ENCODE results near the gene AOPEP.

Gene AOPEP

DNA sequence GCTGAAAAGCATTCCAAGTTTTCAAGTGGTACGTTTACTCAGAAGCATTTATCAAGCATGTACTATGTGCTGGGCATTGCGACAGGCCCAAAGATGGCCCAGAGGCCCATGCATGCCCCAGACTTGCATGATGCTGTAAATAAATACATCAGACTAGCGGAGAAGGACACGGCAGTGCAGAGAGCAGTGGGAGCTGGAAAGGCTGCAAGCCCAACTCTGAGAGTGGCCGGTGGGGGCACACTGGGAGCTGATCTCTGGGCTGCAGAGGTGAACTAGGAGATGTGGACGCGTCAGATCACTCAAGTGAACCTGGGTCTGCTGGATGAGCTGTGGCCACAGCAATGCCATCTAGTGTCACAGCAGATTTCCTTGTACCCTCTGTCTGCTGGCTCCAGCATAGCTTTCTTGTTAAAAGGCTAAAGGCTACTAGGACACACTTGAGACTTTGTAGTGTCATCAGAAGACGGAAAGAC, 344.1 kb downstream of the AOPEP start:
- DNase-seq = no peak

DNA sequence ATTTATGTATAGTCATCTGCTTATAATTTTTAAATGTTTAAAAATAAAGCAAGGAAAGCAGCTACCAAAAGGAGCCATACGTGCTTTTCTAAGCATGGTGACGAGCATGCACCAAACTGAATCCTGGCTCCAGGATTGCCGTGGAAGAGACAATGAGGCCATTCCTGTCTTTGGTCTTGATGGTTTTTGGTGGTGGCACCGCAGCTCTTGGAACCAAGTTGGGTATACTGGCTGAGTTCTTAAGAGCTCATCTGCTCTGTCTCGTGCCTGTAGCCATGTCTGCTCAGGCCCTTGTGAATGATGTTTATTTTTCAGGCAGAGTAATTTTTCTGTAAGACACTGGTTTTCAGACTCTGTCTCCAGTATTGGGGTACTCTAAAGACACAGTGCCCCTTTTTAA, 345.0 kb downstream of the AOPEP start:
- no peak for DNase-seq

DNA sequence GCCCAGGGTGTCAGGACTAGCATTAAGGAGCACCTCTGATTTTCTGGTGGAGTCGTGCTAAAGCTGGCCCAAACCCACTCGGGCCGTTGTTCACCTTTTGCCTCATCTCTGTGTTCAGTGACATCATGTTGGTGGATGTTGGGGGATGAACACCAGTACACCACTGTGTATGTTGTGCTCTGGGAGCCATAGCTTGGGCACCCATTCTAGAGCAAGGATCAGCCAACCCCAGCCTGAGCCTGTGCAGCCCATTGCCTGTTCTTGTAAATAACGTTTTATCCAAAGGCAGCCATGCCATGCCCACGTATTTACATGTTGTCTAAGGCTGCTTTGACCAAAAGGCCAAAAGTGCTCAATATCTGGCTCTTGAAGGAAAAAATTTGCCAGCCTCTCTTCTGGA, 345.4 kb downstream of the AOPEP start:
- no peak for DNase-seq

DNA sequence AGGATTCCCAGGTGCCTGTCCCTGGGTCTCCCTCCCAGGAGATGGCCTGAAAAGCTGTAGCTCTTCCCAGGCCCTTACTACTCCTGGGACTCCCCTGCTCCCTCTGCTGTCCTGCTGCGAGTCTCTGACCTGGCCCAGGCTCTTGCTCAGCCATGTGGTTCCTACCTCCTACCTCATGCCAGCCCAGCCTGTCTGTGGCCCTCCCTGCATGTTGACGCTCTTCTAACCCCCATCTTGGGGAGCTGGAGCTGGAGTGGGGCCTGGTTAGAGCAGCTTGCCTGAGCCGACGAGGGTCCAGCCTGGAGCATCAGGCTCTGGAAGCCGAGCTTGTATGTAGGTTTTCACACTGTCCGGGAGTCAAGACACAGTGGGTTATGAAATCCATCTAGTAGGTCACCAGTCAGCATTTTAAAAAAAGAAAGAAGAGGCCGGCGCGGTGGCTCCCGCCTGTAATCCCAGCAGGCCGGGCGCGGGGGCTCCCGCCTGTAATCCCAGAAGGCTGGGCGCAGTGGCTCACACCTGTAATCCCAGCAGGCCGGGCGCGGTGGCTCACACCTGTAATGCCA, 346.6 kb downstream of the AOPEP start:
- DNase-seq = no peak

DNA sequence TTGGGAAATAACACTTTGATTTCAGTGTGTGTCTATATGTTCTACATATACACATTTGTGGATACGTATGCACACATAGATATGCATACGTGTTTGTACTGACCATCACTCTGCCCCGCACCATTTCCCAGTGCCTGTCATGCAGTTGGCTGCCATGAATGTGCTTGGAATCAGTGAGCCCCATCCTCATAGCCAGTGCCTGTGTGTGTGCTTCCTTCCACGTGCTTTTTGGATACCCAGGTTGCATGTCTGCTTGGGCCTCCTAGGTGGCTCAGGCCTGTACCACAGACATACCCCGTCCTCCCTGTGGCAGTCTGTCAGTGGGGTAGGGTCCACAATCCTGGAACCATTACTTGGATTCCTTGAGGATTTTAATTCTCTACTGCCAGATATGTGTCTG, 347.4 kb downstream of the AOPEP start:
- no peak for DNase-seq

DNA sequence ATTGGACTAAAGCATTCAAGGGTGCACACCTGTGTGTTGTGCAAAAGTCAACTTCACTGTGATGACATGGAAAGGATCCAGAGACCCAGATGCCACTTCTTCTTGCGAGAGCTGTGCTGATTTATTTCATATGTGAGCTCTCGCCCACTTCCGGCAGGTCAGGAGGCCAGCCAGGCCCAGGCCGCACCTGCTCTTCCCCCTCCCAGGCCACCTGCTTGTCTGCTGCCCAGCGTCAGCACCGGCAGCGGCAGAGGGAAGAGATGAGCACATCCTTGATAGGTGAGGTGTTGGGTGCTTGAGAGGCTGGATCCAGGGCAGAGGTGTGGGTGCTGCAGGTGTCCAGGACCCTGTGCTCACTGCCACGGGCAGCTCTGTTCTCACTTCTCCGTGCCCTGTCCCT, 348.1 kb downstream of the AOPEP start:
- DNase-seq = no peak

DNA sequence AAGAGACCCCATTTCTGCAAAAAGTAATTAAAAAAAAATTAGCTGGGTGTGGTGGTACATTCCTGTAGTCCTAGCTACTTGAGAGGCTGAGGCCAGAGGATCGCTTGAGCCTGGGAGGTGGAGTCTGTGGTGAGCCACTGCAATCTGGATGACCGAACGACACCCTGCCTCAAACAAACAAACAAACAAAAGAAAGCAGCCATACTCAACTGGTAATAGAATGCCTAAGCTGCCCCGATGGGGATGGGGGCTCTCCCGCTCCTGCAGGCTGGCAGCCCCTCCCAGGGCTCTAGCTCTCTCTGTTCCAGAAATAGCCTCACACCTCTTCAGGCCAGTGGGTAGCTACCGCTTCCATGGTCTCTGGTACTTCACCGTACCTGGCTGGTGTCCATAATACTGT, 349.2 kb downstream of the AOPEP start:
- DNase-seq = no peak

DNA sequence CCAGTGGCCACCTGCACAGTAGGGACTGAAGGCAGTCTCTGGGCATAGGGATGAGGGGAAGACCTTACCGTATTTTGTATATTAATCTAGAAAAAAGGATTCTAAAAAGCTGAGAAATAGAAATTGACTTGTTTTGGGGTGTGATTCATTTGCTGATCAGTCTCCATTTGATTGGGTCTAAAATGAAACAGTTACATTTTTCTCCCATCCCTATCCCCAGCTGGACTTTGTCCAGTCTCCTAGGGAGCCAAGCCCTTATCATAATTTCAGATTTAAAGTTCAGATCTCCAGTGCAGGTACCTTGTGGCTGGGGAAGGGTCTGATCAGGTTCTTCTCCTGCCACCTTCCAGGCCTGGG, 350.2 kb downstream of the AOPEP start:
- no peak for DNase-seq

DNA sequence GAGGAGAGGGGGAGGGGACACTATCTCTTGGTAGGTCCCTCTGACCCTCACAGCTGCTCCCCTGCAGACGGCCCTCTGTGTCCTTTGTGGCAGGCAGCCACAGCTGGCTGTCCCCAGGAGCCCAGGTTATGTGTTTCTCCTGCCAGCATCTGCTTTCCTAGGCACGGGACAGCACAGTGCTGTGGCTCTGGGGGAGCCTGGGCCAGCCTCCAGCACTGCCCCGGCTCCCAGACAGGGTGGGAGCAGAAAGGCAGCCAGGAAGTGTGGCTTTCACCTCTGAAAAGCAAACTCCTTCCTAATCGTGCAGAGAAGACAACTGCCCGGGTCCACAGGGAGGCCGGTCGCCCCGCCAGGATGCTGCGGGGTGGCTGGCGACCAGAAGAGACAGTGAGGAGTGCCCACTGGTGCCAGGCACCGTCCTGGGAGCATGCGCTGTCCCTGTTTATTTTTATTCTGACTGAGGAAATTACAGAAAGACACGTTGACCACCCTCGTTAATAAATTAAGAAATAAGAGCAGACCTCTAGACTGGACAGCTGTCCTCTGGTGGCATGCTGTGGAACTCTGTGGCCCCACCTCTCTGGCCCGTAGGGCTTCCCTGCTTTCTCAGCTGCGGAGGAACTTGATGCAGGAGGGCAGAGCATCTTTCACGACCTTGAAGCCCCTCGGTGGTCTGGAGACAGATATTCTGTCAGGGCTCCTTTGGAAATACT, 350.7 kb downstream of the AOPEP start:
- DNase-seq = no peak

DNA sequence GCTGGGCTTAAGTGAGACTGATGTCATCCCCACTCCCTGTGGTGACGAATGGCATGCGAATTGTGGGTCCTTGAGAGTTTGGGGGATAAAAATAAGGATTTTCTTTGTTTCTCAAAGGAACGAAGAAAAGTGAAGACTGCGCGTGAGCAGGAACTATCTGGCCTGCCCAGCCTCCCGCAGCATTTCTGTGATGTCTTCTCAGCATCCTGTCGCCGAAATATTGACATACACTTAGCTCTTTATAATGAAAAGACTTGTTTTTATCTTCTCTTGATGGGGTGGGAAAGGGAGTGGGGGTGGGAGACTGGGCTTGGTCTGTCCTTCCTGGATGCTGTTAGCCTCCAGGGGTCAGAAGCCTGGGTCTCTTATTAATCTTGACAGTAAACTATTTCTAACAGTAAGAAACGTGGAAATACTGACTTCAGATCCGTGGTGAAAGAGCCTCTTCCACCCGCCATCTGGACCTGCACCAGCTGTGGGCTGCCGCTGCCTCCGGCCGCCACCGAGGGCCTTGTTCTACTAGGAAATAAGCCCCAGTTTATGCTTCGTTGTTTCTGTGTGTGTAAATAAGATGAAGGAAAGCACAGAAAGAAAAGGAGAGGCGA, 351.4 kb downstream of the AOPEP start:
- no peak for DNase-seq

DNA sequence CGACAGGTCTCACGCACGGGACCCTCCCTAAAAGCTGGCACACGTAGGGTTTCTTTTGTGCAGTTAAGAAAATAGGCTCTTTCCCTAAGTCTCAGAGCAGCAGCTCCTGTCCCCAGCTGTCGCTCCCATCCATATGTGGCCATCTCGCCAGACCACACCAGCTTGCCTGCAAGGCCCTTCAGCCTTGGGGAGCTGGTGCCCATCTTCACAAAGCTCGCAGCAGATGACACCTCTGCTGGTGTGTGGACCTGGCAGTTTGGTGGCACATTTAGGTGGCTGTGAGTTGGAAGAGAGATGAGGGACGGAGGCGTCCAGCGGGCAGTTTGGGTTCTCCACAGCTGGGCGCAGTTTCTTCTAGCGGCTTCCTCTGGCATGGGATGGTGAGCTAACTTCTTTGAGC, 352.0 kb downstream of the AOPEP start:
- DNase-seq = no peak

DNA sequence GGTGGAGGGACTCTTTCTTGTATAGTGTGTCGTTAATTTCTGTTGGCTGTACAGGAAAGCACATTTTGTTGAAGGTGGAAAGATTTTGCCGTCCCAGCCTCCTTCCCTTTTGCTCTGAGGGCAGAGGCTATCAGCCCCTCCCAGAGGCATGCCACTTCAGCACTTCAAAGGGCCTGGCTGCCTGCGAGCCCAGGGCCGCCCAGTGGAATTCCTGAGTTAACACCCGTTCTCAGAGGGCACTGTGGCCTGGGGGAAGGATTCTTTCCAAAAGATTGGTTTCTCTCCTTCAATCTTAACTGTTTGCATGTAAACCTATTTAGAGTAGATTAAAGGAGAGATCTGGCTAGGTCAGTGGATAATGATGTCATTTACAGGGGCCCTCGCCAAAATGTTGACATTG, 352.4 kb downstream of the AOPEP start:
- no peak for DNase-seq

DNA sequence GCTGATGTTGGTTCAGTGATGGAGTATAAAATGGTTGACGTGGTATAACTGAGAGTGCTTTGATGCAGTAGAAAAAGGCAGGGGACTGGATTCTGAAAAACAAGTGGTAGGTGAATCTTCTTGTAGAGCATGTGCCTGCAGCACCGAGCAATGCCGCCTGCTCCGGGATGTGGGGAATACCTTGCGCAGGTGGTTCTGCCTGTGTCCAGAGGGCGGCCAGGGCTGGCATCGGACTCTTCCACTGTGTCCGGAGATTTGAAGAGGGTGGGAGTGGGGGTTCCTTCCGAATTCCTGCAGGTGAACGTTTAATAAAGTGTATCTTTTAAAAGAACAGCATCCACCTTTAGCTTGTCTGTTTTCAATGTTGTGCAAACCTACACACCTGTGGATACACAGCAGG, 353.0 kb downstream of the AOPEP start:
- DNase-seq = no peak

DNA sequence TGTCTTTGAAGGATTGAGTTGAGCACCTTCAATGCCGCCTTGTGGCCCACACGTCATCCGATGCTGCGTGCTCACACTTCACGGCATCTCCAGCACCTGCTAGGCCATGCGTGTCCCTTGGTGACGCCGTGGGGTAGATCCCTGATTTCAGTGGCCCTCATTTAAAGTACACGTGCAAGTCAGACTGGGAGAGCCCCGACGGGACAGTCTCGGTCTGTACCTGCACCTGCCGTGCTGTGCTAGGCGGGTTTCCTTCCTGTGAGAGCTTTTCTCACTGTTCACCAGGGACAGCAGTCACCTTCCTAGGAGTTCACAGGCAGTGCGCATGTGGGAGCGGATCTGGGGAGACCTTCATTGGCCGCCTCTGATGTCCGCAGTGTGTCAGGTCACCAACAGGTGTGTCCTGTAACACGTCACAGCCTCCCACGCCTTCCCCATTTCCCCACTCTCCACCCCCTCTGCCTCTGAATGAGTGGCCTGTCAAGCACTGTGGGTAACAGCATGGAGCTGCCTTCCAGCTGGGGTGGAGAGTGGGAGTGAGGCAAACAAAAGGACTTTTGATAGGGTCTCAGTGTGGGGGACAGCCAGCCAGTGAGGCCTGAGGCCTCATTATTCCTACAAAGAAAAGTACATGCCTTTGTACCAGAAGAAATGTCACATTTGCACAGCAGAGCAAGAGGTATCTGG, 354.6 kb downstream of the AOPEP start:
- DNase-seq = no peak

DNA sequence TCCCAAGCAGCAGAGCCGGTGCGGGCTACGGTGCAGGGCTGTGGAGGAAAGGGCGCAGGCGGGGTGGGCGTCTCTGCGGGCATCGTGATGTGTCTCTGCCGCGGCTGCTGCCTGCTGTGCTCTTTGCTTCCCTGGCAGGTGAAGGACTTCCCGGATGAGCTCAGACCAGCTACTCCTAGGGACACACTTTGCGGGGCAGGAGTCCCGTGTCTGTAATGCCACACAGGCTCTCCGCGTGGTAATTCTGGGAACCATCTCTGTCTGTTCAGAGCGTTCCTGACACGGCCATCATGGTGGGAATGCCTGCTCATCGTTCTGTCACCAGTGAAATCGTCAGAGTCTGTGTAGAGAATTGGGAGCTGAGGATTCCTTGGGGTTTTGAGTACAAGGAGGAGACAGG, 355.5 kb downstream of the AOPEP start:
- DNase-seq = no peak

DNA sequence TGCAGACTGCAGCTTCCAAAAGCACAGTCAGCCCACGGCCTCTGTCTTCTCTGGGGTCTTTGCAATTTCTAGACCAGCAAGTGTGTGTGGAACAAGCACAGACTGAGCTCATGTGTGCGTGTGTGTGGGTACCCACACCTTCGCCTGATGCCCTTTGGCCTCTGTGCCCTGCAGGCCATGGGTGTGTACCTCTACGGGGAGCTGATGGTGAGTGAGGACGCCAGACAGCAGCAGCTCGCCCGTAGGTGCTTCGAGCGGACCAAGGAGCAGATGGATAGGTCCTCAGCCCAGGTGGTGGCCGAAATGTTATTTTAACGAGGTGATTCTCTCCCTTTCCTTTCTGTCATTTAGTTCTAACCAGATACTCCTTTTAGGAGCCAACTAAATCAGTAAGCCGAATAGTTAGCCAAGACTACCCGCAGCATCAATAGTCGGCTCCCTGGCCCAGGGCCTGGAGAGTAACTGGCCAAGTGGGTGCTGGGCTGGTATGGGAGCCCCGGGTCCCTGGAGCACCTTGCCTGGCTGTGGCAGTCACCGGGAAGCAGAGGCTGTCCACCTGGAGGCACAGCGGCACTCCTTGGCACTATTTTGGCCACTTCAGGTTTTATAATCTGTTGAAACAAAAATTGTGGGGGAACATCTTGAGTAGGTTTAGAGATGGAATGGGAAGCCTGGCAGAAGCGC, 356.0 kb downstream of the AOPEP start:
- no peak for DNase-seq

DNA sequence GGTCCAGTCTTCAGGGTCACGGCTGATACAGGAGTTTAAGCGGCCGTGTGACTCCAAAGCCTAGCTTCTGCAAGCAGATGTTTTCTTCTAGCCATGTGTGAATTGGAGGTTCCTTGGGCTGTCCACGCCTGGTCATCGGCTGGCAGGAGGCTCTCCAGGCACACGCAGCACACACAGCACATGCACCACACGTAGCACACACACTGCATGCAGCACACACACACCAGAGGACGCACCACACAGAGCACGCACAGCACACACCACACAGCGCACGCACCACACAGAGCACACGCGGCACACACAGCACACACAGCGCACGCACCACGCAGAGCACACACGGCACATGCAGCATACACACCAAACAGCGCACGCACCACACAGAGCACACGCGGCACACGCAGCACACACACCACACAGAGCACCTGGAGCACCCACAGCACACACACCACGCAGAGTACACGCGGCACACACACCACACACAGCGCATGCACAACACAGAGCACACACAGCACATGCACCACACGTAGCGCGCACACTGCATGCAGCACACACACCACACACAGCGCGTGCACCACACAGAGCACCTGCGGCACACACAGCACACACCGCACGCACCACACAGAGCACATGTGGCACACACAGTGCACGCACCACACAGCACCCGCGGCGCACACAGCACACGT, 356.7 kb downstream of the AOPEP start:
- DNase-seq = no peak

DNA sequence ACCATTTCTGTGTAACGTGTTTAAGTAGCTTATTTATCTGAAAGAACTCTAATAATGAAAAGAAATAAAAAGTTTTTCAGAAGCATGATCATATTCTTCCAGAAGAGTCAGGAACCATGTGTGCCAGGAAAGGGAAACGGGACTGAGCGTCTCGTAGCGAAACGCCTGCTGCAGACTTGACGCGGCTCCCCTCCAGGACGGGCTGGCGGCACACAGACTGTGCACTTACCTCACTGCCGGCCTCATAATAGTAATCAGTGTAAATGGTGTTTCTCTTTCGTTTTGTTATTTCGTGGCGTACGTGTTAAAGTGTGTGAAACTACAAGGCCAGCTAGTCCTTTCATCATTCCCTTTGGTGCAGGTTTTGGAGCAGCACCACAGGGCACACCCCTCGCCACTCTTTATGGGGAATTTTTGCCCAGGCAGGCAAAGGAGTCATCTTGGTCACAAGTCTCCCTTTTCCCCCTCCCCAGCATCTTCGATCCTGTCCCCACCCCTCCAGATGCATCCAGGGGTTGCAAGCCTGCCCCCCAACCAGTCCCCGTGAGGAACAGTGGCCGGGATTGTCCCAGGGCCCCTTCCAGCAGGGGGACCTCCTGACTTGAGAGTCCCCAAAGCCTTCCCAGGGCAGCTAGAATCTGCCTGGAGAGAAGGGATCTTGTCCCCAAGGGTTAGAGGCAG, 357.9 kb downstream of the AOPEP start:
- no peak for DNase-seq

DNA sequence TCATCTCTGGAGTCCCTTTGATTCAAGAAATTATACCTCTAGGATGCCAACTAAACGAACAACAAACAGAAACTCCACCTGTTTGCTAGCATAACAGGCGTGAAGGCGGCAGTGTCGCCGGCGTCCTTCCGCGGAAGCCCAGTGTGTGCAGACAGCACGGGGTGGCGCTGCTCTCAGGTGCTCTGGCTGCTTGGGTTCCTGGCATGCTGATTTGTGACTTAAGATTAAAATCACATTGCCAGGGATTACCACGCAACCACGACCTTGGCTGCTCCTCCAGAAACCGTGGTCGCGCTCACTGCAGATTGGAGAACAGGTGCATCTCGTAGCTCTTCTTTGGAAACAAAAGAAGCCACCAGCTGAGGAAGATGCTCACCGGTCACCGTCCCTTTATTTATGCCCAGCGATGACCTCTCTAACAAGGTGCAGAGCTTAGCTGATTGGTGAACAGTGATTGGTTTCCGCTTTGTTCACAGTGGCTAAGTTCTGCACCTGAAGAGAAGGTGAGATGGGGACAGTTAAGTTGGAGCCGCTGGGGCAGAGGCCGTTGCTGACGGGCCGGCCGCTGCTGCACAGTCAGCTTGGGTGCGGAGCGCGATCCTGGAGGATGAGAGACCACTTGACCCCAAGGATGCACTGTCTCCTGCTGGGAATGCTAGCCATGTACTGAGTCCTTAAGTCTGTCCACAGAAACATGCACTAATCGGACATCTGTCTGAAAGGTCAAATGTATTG, 358.7 kb downstream of the AOPEP start:
- no peak for DNase-seq

DNA sequence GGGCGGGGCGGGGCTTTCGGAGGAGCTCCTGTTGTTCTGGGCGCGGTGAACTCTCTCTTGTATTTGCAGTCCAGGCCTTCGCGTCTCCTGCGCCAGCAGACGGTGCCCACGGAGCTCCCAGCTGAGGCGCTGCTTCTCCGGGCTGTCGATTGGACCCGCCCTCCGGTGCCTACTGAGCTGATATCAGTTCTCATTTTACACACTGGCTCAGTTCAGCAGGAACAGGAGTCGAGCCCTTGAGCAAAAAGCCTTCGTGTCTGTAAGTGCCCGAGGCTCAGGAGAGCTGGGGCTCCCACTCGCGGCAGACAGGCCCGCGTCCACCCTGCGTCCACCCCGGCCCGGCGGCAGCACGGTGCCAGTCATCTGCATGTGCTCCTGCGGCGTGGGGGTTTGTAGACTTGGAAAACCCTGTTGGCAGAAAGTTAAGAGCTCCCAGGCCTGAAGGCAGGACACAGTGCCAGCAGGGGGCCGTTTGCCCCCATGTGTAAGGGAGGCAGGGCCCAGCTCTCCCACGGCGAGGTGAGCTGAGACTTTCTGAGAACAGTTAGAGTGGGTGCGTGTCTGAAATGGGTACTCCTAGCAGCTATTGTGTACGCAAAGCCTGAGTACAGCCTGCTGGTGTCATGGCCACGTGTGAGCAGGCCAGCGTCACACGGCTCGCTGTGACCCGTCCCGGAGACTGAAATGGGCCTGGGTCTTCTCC, 359.5 kb downstream of the AOPEP start:
- no peak for DNase-seq

DNA sequence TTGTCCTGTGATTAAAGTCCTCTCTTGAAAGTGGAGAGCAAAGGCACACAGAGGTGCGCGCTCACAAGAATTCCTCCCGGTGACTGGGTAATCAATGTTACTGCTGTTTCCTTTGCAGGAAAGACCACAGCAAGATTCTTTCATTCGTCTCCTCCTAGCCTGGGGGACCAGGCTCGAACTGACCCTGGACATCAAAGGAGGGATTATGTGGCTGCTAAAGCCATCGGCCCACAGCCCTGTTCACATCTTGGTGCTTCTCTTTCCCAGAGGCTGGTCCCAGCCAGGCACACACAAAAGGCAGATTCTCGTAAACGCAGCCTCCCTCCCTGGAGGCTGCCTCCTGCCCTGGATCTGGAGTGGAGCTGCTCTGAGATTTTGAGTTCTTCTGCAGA, 360.1 kb downstream of the AOPEP start:
- DNase-seq = no peak

Measured in T-helper 2 cell (primary cell).